K562 (cell line): ENCODE data around the gene COA7.

Experiments used
- BRF1 ChIP-seq: IDR thresholded peaks from 3 replicates; pipeline ENCODE4 v1.6.1; 2011; ENCODE audit warnings: borderline replicate concordance, mild to moderate bottlenecking; ENCODE audit not compliant: insufficient read length; ENCODE audit errors: extremely low read depth
- HDAC6 ChIP-seq: IDR thresholded peaks from 2 replicates; pipeline ENCODE4 v1.6.1; 2012; ENCODE audit warnings: low read depth, mild to moderate bottlenecking, control low read depth, inconsistent platforms, low read length, moderate library complexity
- IRF2 ChIP-seq: sonication (generic); formaldehyde crosslinking; IDR thresholded peaks from 2 replicates; pipeline ENCODE4 v1.8.1; 2022; ENCODE audit warnings: mild to moderate bottlenecking, missing genetic modification reagents
- NFXL1 ChIP-seq: fragments of 450-650 bp; formaldehyde crosslinking; IDR thresholded peaks from 2 replicates; pipeline ENCODE4 v1.4.0; 2021; ENCODE audit warnings: mild to moderate bottlenecking
- PHF21A ChIP-seq: fragments of 450-650 bp; IDR thresholded peaks from 2 replicates; pipeline ENCODE4 v1.6.1; 2017; ENCODE audit warnings: low read depth, borderline replicate concordance
- ZNF766 ChIP-seq: fragments of 200-800 bp; sonication (Bioruptor generic); conservative IDR thresholded peaks from 2 replicates; pipeline ENCODE4 v1.6.1; 2016; ENCODE audit warnings: missing genetic modification characterization, missing compliant biosample characterization
- TF ChIP-seq, protein P1 (sequence below), 3 experiments: IDR thresholded peaks in 2 of 3; conservative IDR thresholded peaks in 1 of 3; 2 replicates each; pipeline ENCODE4 v1.5.1; 2011 to 2012; ENCODE audit warnings: low read length in 3 of 3, mild to moderate bottlenecking in 3 of 3, control low read depth in 2 of 3, improper control_type of control experiment in 1 of 3, inconsistent platforms in 1 of 3, low read depth in 1 of 3, mixed read lengths in 1 of 3, moderate library complexity in 1 of 3; ENCODE audit not compliant: insufficient read depth in 2 of 3
- TF ChIP-seq, protein P2 (sequence below): fragments of 250-450 bp; sonication (Bioruptor Pico); IDR thresholded peaks from 2 replicates; pipeline ENCODE4 v1.4.0; 2020; ENCODE audit warnings: mild to moderate bottlenecking, moderate library complexity

- TF ChIP-seq PHF21A (no peak), BRF1 (no peak), IRF2 (no peak), NFXL1 (no peak), ZNF766 (CRISPR knock-in tag) (no peak), HDAC6 (no peak)
- TF ChIP-seq, protein P1, sequence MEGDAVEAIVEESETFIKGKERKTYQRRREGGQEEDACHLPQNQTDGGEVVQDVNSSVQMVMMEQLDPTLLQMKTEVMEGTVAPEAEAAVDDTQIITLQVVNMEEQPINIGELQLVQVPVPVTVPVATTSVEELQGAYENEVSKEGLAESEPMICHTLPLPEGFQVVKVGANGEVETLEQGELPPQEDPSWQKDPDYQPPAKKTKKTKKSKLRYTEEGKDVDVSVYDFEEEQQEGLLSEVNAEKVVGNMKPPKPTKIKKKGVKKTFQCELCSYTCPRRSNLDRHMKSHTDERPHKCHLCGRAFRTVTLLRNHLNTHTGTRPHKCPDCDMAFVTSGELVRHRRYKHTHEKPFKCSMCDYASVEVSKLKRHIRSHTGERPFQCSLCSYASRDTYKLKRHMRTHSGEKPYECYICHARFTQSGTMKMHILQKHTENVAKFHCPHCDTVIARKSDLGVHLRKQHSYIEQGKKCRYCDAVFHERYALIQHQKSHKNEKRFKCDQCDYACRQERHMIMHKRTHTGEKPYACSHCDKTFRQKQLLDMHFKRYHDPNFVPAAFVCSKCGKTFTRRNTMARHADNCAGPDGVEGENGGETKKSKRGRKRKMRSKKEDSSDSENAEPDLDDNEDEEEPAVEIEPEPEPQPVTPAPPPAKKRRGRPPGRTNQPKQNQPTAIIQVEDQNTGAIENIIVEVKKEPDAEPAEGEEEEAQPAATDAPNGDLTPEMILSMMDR (IDR thresholded peaks at IDR 0.05 in 2 of 3, conservative IDR thresholded peaks at IDR 0.05 in 1 of 3; ENCODE audit: insufficient read depth in 2 of 3, low read depth in 1 of 3, low read length in 3 of 3): no peak
- TF ChIP-seq, protein P2, sequence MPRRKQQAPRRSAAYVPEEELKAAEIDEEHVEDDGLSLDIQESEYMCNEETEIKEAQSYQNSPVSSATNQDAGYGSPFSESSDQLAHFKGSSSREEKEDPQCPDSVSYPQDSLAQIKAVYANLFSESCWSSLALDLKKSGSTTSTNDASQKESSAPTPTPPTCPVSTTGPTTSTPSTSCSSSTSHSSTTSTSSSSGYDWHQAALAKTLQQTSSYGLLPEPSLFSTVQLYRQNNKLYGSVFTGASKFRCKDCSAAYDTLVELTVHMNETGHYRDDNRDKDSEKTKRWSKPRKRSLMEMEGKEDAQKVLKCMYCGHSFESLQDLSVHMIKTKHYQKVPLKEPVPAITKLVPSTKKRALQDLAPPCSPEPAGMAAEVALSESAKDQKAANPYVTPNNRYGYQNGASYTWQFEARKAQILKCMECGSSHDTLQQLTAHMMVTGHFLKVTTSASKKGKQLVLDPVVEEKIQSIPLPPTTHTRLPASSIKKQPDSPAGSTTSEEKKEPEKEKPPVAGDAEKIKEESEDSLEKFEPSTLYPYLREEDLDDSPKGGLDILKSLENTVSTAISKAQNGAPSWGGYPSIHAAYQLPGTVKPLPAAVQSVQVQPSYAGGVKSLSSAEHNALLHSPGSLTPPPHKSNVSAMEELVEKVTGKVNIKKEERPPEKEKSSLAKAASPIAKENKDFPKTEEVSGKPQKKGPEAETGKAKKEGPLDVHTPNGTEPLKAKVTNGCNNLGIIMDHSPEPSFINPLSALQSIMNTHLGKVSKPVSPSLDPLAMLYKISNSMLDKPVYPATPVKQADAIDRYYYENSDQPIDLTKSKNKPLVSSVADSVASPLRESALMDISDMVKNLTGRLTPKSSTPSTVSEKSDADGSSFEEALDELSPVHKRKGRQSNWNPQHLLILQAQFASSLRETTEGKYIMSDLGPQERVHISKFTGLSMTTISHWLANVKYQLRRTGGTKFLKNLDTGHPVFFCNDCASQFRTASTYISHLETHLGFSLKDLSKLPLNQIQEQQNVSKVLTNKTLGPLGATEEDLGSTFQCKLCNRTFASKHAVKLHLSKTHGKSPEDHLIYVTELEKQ: no peak
These were observed 14.7 kb downstream of the COA7 start for GRCh38 chr1:52683367-52683940.
